Suprapubic skin (tissue), 4 donors: Measurements from ENCODE around the gene KIAA0753. TPM values are rescaled to one million over a fixed set of nuclear protein-coding genes. Genes with fewer than 3 reads are reported as not detected.

Source experiments
- DNase-seq, 2 donors: peaks; one replicate each; pipeline ENCODE4 v3.0.0-alpha.2; 2019; ENCODE audit warnings: low spot score in 2 of 2
- H3K27ac ChIP-seq: fragments of 200-600 bp; sonication (generic); one replicate; pipeline ENCODE4 v1.5.1; 2019
- H3K27me3 ChIP-seq: fragments of 200-600 bp; sonication (generic); one replicate; pipeline ENCODE4 v1.5.1; 2019
- H3K36me3 ChIP-seq: fragments of 200-600 bp; sonication (generic); one replicate; pipeline ENCODE4 v1.5.1; 2019
- H3K4me1 ChIP-seq: fragments of 200-600 bp; sonication (generic); one replicate; pipeline ENCODE4 v1.5.1; 2019
- H3K4me3 ChIP-seq: fragments of 200-600 bp; sonication (generic); one replicate; pipeline ENCODE4 v1.5.1; 2019; ENCODE audit warnings: mild to moderate bottlenecking
- H3K9me3 ChIP-seq: fragments of 200-600 bp; sonication (generic); one replicate; pipeline ENCODE4 v1.5.1; 2019
- EP300 ChIP-seq: sonication (generic); formaldehyde crosslinking; IDR thresholded peaks from one replicate; pipeline ENCODE4 v1.6.1; 2017; ENCODE audit warnings: antibody characterized with exemption
- POLR2A ChIP-seq, 2 donors: fragments of 450-650 bp; IDR thresholded peaks; one replicate each; pipeline ENCODE4 v1.6.1; 2017; ENCODE audit warnings: antibody characterized with exemption in 2 of 2, mild to moderate bottlenecking in 2 of 2, moderate library complexity in 2 of 2
- POLR2AphosphoS5 ChIP-seq, 3 donors: sonication (generic); formaldehyde crosslinking; IDR thresholded peaks; one replicate each; pipeline ENCODE4 v1.6.1; 2017; ENCODE audit warnings: antibody characterized with exemption in 3 of 3
- WGBS: methylation state at CpG from one replicate; pipeline ENCODE4 v1.1.5; 2018; 5-methylcytosine and 5-hydroxymethylcytosine counted together
- total RNA-seq, 4 donors: library from RNA; depleted of rRNA; stranded (reverse); fragments of >200 nt; gene quantifications; one replicate each; pipeline ENCODE4 v1.1.0, GENCODE V29; 2016
- TF ChIP-seq, protein P1 (sequence below), 2 donors: fragments of 200-600 bp in 1 of 2; fragments of 450-650 bp in 1 of 2; sonication (generic) in 1 of 2; IDR thresholded peaks; one replicate each; pipeline ENCODE4 v1.5.1; 2016 to 2019; ENCODE audit warnings: antibody characterized with exemption in 2 of 2, mild to moderate bottlenecking in 1 of 2, moderate library complexity in 1 of 2

KIAA0753 gene
- total RNA-seq, 4 donors from 2014 or later, result 4.9 to 24.9 (median 10.4) TPM

DNA sequence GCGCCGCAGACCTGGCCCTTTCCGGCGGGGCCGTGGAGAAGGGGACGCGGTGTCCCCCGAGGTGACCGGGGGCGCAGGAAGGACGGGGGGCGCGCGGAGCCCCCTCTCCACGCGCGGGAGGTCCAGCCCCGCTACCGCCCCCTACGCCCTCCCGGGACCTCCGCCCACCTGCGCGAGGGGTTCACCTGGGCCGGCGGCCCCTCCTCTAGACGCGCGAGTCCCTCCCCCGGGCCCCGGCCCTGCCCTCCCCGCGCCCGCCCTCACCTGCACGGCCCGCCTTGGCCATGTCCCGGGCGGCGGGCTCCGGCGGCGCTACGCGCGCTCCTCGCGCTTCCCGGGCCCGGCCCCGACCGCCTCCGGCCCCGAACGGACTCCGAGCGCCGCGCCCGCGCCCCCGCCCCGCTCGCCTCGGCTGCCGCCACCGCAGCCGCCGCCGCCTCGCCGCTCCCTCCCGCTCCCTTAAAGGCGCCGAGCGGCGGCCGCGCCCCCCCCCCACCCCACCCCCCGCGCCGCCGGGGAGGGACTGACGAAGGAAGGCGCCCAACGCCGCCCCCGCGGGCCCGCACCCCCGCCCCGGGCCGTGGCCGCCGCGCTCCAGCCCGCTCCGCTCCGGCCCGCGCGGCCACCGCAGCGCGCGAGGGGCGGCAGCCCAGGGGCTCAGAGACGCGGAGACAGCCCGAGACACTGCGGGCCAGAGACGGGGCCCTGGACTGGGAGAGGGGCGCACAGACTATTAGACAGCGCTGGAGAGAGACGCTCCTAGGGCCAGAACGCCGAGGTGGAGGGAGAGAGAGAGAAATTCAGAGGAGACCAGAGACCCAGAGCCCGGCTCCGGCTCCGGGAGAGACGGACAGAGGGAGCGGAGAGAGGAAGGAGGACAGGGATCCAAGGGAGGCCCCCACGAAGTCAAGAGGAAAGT is 84.1 kb downstream of the KIAA0753 start, which contains the start of gene PITPNM3:
Gene PITPNM3, minus strand, starts transcription at position 435 of the 919 bp plus-strand sequence. Its CDS starts 149 bp downstream, at position 286.
- 10% methylated on average over 14 of the region's 122 CpGs for WGBS
- Histone ChIP-seq H3K36me3 (no peaks in the 10 kb centered on the region), H3K27me3 (peaks cover 5% of the 10 kb centered on the region), H3K4me1 (peaks cover 43% of the 10 kb centered on the region), H3K9me3 (no peaks in the 10 kb centered on the region), H3K27ac (peak within 1 kb of the TSS; percentile 77), H3K4me3 (peak within 1 kb of the TSS; percentile 80)
- TF ChIP-seq POLR2AphosphoS5 (IDR thresholded peaks at IDR 0.05) (no peak), POLR2A (IDR thresholded peaks at IDR 0.05) (no peak), EP300 (no peak)
- TF ChIP-seq, protein P1, sequence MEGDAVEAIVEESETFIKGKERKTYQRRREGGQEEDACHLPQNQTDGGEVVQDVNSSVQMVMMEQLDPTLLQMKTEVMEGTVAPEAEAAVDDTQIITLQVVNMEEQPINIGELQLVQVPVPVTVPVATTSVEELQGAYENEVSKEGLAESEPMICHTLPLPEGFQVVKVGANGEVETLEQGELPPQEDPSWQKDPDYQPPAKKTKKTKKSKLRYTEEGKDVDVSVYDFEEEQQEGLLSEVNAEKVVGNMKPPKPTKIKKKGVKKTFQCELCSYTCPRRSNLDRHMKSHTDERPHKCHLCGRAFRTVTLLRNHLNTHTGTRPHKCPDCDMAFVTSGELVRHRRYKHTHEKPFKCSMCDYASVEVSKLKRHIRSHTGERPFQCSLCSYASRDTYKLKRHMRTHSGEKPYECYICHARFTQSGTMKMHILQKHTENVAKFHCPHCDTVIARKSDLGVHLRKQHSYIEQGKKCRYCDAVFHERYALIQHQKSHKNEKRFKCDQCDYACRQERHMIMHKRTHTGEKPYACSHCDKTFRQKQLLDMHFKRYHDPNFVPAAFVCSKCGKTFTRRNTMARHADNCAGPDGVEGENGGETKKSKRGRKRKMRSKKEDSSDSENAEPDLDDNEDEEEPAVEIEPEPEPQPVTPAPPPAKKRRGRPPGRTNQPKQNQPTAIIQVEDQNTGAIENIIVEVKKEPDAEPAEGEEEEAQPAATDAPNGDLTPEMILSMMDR (IDR thresholded peaks at IDR 0.05), result no peak
- DNase-seq, result no peak

DNA sequence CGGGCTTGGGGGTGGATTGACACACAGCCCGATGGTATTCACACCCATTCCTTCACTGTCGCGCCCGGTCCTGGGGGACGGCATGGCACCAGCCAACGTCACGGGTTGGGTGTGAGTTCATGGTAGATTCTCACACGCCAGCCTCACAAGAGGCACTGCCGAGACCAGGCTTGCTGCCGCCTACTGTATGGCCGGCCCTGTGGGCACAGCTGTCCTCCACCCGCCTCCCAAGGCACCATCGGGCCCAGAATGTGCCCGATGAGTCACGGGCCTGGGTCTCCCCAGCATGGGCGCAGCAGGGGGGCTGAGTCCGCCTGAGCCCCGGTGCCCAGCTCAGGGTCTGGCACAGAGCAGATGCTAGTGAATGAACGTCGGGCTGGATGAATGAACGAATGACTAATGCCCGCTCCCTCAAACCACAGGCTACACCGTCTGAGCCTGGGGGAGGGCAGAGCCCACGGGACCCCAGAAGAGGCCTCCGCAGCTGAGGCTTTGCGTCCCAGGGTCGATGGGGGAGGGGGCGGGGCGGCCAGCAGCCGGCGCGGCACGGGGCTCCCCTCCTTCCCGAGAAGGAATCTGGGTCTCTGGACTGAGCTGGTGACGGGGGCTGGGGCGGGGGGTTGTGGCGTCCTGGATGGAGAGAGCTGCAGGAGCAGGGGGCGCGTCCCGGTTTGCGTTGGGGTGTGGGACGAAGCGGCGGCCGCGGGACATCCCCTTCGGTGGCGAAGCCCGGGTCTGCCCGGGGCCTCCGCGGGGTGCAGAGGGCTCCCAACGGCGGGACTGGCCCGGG is 85.0 kb downstream of the KIAA0753 start:
- Histone ChIP-seq H3K27ac (peak overlapping the region; percentile 77), H3K27me3 (peaks cover 5% of the 10 kb centered on the region), H3K4me3 (peak overlapping the region; percentile 80), H3K4me1 (peaks cover 47% of the 10 kb centered on the region), H3K36me3 (no peaks in the 10 kb centered on the region), H3K9me3 (no peaks in the 10 kb centered on the region)
- under 1% methylated on average over 27 of the region's 56 CpGs for WGBS
- DNase-seq, result no peak
- TF ChIP-seq POLR2AphosphoS5 (IDR thresholded peaks at IDR 0.05), result no peak
- TF ChIP-seq POLR2A (IDR thresholded peaks at IDR 0.05), result no peak
- TF ChIP-seq, protein P1 (IDR thresholded peaks at IDR 0.05), result no peak
- TF ChIP-seq EP300, result no peak

DNA sequence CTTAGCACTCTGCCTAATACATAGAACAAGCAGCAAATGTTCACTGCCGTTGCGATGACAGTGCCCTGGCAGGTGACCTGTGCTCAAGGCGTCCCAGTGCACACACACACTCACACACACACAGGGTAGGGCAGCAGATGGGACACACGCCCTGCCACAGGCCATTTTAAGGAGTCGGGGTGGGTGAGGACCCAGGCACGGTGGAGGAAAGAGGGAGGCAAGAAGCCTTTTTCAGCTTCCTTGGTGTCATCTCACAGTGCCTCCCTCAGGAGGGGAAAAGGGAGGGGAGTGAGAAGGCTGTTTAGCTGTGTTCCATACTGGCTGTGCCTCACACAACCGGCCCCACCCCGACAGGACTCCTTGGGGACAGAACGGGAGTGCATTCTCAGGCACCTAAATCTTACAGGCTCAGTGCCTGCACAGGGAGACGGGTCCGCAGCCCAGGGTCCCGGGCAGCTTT is 85.6 kb downstream of the KIAA0753 start:
- peak overlapping the region; percentile 77 for H3K27ac ChIP-seq
- TF ChIP-seq, protein P1 (IDR thresholded peaks at IDR 0.05), result no peak
- no peak for TF ChIP-seq EP300
- no peak for TF ChIP-seq POLR2A (IDR thresholded peaks at IDR 0.05)
- TF ChIP-seq POLR2AphosphoS5 (IDR thresholded peaks at IDR 0.05), result no peak
- no peaks in the 10 kb centered on the region for H3K36me3 ChIP-seq
- peak overlapping the region; percentile 80 for H3K4me3 ChIP-seq
- H3K4me1 ChIP-seq, result peaks cover 53% of the 10 kb centered on the region
- H3K27me3 ChIP-seq, result peaks cover 5% of the 10 kb centered on the region
- no peak for DNase-seq
- WGBS, result 10% methylated on average over 8 of the region's 12 CpGs
- no peaks in the 10 kb centered on the region for H3K9me3 ChIP-seq

DNA sequence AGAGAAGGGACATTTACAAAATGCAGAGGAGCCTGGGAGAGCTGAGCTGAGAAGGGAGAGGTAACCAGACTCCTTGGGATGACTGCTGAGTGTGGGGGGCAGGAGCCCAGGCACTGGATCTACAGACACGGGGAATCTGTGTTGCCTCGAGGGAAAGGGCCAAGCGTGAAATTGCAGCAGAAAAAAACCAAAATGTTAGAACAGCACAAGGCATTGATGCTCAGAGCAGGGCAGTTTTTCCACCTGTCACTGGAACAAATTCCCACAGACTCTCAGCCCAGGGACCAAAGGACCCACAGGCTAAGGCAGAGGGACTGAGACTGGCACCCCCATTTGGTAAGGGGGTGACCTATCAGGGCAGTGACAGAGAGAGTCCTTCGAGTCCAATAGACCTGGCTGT is 86.2 kb downstream of the KIAA0753 start:
- Histone ChIP-seq H3K4me3 (no peak overlapping the region), H3K36me3 (no peaks in the 10 kb centered on the region), H3K27me3 (peaks cover 5% of the 10 kb centered on the region), H3K9me3 (no peaks in the 10 kb centered on the region), H3K4me1 (peaks cover 59% of the 10 kb centered on the region), H3K27ac (peak overlapping the region; percentile 77)
- WGBS, result 58% methylated on average over 4 of the region's 4 CpGs
- DNase-seq, result no peak
- no peak for TF ChIP-seq POLR2AphosphoS5 (IDR thresholded peaks at IDR 0.05)
- no peak for TF ChIP-seq EP300
- TF ChIP-seq, protein P1 (IDR thresholded peaks at IDR 0.05), result no peak
- no peak for TF ChIP-seq POLR2A (IDR thresholded peaks at IDR 0.05)
